Measurements from ENCODE around the gene EEFSEC. TPM values are rescaled to one million over a fixed set of nuclear protein-coding genes. Genes with fewer than 3 reads are reported as not detected.

EEFSEC gene
- polyA plus RNA-seq, 4 donors: 15.7 to 27.8 (median 21.6) TPM

- no peak for DNase-seq (ENCODE audit: low read depth in 4 of 4, low spot score in 3 of 4)
These were observed 86.0 kb downstream of the EEFSEC start for GRCh38 chr3:128239304-128239703.

DNA sequence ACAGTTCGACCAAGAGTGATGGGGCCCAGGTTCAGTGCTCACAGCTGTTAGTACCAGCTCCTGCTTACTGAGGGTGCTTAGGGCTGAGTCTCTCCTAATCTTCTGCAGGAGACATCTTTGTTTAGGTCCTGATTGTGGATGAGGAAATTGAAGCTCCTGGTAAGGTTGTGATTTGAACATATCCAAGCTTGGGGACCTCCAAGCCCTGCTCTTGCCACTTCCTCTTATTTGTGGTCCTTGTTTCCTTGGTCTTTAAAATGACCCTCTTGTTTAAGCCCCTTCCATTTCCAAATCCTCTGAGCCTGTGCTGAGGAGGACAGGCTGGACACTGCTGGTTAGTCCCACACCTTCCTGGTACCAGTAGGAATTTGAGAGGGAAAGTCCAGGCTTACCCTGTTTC is 87.0 kb downstream of the EEFSEC start:
- DNase-seq (ENCODE audit: low read depth in 4 of 4, low spot score in 3 of 4): no peak

- DNase-seq (ENCODE audit: low read depth in 4 of 4, low spot score in 3 of 4): no peak
These were observed 88.5 kb downstream of the EEFSEC start for GRCh38 chr3:128241741-128242140.

GRCh38 chr3:128242818-128243601 is 89.7 kb downstream of the EEFSEC start:
- no peak for DNase-seq (ENCODE audit: low read depth in 4 of 4, low spot score in 3 of 4)

DNA sequence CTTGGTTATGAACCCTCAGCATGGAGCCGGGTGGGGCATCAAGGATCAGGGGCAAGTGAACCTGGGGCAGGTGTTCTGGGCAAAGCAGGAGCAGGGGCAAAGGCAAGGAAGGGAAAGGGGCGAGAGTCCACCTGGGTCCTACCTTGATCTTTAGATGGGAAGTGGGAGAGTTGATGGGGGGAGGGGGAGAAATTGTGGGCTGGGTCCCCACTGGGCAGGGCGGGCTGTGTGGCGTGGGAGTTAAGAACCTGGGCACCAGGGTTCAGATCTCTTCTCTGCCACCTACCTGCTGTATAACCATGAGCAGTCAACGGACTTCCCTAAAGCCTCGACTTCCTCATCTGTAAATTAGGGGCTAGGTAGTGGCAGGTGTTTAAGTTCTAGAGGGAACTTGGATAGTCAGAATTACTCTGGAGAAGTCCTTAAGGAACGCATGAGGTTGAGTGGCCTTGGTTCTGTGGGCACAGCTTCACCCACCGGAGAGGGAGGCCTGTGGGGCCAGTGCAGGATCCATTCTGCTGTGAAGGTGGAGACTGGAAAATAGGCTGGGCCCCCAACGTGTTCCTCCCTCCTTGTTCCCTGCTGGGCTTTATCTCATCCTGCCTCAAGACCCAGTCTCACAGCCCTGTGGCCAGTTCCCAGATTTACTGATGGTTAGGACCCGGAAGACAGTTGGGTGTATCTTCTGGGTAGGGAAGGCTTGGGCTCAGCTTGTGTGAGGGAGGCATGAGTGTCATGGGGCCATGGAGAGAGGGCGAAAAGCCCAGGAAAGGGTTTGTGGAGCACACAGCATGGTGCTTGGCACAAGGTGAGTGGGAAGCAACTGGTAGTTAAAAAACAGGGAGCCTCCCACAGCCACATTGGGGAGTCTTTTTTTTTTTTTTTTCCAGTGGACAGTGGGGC is 90.6 kb downstream of the EEFSEC start:
- no peak for DNase-seq (ENCODE audit: low read depth in 4 of 4, low spot score in 3 of 4)

- no peak for DNase-seq (ENCODE audit: low read depth in 4 of 4, low spot score in 3 of 4)
These were observed 92.2 kb downstream of the EEFSEC start for GRCh38 chr3:128245460-128245859.

DNA sequence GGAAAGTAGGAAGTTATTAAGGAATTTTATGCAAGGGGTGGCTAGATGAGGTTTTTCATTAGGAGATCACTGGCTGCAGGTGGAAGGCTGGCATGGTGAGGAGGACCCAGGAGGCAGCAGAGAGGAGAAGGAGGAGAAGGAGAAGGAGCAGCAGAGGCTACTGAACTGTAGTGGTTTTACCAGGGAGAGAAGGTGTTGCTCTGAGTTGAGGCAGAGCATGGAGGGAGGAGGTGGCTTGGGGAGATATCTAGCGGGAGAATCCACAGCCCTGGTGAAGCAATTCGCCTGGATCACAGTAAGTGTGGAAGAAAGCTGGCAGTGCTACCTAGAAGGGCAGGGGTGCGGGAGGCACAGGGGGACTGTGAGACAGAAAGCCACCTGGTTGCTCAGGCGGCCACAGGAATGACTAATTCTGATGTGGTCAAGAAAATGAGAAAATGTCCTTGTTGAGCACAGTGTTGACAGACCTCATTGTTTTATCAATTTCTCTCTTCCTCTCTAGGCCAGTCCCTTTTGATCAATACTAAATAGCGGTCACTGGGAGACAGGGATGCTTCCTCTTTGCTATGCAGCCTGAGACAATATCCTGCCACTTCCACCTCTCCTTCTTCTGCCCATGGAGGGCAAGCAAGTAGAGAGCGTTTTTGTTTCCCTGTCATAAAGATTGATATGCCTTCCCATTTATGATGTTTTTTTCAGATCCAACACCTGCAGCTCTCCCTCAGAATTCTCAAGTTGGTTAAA is 94.6 kb downstream of the EEFSEC start:
- DNase-seq (ENCODE audit: low read depth in 4 of 4, low spot score in 3 of 4): no peak

- DNase-seq (ENCODE audit: low read depth in 4 of 4, low spot score in 3 of 4): no peak
These were observed 98.8 kb downstream of the EEFSEC start for GRCh38 chr3:128252083-128252482.

- DNase-seq (ENCODE audit: low read depth in 4 of 4, low spot score in 3 of 4): no peak
These were observed 99.9 kb downstream of the EEFSEC start for GRCh38 chr3:128253150-128253549.

DNA sequence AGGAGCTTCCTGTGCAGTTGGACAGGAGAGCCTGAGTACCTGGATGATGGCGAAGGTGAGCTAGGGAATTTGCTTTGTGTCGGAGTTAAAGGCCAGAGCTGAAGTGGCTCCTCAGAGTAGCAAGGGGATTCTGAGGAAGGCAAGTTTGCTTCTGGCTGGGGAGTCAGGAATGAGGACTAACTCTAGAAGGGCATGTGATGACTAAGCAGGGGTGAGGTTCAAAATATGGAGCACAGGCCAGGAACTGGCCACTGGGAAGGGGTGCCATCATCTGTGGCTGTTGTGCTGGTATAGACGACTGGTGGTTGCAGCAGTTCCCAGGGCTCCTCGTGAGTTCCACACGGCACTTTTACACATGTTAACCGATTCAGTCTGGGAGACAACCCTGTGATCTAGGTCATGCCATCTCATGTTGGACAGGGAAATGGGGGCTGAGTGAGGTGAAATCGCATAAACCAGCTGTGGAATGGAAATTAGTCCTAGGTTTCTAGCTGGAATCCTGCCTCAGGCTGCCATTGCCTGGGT is 100.8 kb downstream of the EEFSEC start:
- no peak for DNase-seq (ENCODE audit: low read depth in 4 of 4, low spot score in 3 of 4)

DNA sequence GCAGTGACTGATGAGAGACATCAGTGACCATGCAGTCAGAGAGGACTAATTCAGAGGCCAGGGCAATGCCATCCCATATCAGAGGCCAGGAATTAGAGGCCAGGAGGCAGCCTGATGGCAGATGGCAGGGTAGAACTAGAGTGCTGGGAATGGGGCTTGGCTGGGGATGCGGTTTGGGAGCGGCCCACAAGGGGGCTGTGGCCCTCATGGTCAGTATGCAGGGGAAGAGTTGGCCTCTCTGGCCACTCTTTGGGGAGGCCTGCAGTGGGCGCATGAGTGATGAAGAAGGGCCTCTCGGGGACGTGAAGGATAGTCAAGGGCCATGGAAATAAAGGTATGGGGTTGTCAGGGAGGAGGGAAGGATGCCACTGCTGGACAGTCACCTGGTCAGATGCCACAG is 101.7 kb downstream of the EEFSEC start:
- no peak for DNase-seq (ENCODE audit: low read depth in 4 of 4, low spot score in 3 of 4)

DNA sequence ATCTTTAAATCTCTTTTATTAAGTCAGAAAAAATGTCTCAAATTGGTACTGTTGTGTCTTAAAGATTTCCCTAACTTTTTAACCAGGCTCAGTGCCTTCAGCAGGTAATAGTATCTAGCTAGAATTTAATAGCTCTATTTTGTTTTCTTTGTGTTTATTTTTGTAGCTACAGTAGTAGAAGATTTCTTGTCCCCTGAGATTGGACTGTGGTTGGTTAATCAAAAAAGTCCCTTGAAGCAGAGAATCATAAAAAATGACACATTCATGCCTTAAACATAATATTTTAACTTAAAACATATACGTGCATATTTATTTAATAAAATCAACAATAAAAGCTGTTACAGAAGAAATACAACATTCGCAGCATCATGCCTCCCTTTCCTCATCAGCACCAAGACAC is 102.8 kb downstream of the EEFSEC start:
- no peak for DNase-seq (ENCODE audit: low read depth in 4 of 4, low spot score in 3 of 4)

GRCh38 chr3:128257632-128258031 is 104.4 kb downstream of the EEFSEC start:
- no peak for DNase-seq (ENCODE audit: low read depth in 4 of 4, low spot score in 3 of 4)

GRCh38 chr3:128260275-128260674 is 107.0 kb downstream of the EEFSEC start:
- DNase-seq (ENCODE audit: low read depth in 4 of 4, low spot score in 3 of 4): no peak

GRCh38 chr3:128262457-128262856 is 109.2 kb downstream of the EEFSEC start:
- no peak for DNase-seq (ENCODE audit: low read depth in 4 of 4, low spot score in 3 of 4)

DNA sequence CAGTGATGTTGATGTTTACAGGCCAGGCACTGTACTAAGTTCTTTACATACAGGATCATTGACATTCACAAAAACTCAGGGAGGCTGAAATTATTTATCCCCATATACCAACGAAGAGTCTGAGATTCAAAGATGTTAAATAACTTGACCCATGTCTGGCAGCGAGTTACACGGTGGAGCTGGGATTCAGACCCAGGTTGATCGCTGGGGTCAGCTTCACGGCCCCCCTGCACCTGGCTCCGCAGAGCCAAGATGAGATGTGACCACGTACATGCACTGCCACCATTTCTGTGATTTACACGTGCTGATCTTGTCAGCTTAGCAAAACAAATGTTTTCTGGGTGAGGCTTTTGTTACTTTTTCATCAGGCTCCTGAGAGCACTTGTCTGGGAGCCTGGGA is 109.8 kb downstream of the EEFSEC start:
- DNase-seq (ENCODE audit: low read depth in 4 of 4, low spot score in 3 of 4): no peak

GRCh38 chr3:128263946-128264345 is 110.7 kb downstream of the EEFSEC start:
- no peak for DNase-seq (ENCODE audit: low read depth in 4 of 4, low spot score in 3 of 4)

- no peak for DNase-seq (ENCODE audit: low read depth in 4 of 4, low spot score in 3 of 4)
These were observed 113.2 kb downstream of the EEFSEC start for GRCh38 chr3:128266453-128266852.

GRCh38 chr3:128267541-128267940 is 114.3 kb downstream of the EEFSEC start:
- no peak for DNase-seq (ENCODE audit: low read depth in 4 of 4, low spot score in 3 of 4)

DNA sequence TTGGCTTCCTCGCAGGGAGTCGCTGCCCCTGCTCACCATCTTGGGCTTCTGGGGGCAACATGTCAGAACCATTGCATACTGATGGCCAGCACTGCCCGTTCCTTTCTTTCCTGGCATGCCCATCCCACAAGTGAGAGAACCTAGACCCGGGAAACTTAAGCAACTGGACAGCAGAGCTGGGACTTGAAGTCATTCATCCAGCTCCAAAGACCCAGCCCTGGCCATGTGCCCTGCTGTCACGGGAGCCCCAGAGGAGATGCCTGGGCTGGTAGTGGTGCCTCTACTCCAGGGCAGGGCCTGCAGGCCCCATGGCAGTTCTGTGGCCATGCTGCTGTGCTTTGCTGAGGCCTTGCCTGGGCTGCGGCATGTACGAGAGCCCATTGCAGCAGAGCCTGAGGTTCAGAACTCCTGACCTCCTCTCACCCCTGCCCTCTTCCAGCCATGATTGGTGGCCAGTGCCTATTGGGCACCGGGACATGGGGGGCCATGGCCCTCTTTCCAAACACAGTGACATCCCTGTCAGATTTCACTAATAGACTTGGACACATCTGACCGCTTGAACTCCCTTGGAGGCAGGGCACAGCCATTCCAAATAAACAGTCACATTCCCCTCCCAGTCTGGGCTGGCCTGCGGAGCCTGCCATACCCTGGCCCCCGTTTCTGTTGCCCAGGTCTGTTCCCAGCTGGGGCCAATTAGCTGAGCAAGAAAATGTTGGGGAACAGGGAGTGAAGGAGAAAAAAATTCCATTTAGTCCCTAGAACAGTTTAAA is 115.9 kb downstream of the EEFSEC start:
- DNase-seq (ENCODE audit: low read depth in 4 of 4, low spot score in 3 of 4): no peak

All from left renal pelvis (tissue), 4 donors.